Measurements from ENCODE around the gene ATL1.

ATL1 gene

GRCh38 chr14:50578433-50578832 lies 18.5 kb downstream of the ATL1 start:
- no peak overlapping the region for H3K4me3 ChIP-seq (ENCODE audit: low read depth, low read length)
- TF ChIP-seq, protein P1, sequence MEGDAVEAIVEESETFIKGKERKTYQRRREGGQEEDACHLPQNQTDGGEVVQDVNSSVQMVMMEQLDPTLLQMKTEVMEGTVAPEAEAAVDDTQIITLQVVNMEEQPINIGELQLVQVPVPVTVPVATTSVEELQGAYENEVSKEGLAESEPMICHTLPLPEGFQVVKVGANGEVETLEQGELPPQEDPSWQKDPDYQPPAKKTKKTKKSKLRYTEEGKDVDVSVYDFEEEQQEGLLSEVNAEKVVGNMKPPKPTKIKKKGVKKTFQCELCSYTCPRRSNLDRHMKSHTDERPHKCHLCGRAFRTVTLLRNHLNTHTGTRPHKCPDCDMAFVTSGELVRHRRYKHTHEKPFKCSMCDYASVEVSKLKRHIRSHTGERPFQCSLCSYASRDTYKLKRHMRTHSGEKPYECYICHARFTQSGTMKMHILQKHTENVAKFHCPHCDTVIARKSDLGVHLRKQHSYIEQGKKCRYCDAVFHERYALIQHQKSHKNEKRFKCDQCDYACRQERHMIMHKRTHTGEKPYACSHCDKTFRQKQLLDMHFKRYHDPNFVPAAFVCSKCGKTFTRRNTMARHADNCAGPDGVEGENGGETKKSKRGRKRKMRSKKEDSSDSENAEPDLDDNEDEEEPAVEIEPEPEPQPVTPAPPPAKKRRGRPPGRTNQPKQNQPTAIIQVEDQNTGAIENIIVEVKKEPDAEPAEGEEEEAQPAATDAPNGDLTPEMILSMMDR (IDR thresholded peaks at IDR 0.05; ENCODE audit: low read depth, low read length) = no peak

GRCh38 chr14:50590464-50590863 lies 30.5 kb downstream of the ATL1 start:
- no peak overlapping the region for H3K4me3 ChIP-seq (ENCODE audit: low read depth, low read length)
- TF ChIP-seq, protein P1 (IDR thresholded peaks at IDR 0.05; ENCODE audit: low read depth, low read length) = no peak

- TF ChIP-seq, protein P1 (IDR thresholded peaks at IDR 0.05; ENCODE audit: low read depth, low read length) = no peak
- no peak overlapping the region for H3K4me3 ChIP-seq (ENCODE audit: low read depth, low read length)
These were observed 34.8 kb downstream of the ATL1 start for GRCh38 chr14:50594577-50595316.

DNA sequence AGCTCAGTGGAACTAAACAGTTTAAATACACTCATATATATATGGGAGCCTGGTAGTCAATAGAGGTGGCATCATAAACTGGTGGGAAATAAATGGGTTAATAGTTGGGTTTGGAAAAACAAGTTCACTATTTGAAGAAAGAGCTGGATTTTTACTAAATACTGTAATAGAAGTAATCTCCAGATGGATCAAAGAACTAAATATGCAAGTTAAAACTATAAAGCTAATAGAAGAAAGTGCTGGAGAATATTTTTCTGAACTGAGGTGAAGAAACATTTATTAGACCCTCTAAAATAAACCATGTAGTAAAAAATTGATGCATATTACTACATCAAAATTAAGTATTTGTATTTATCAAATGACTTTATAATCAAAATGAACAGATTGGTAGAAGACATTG lies 38.8 kb downstream of the ATL1 start:
- no peak overlapping the region for H3K4me3 ChIP-seq (ENCODE audit: low read depth, low read length)
- TF ChIP-seq, protein P1 (IDR thresholded peaks at IDR 0.05; ENCODE audit: low read depth, low read length) = no peak

GRCh38 chr14:50599700-50600444 lies 39.9 kb downstream of the ATL1 start:
- TF ChIP-seq, protein P1 (IDR thresholded peaks at IDR 0.05; ENCODE audit: low read depth, low read length) = peak; percentile 29; the same call in 1 of the 2 replicates
- H3K4me3 ChIP-seq (ENCODE audit: low read depth, low read length) = no peak overlapping the region

GRCh38 chr14:50600849-50601248 lies 40.9 kb downstream of the ATL1 start:
- TF ChIP-seq, protein P1 (IDR thresholded peaks at IDR 0.05; ENCODE audit: low read depth, low read length) = no peak
- H3K4me3 ChIP-seq (ENCODE audit: low read depth, low read length) = no peak overlapping the region

GRCh38 chr14:50601394-50601793 lies 41.4 kb downstream of the ATL1 start:
- TF ChIP-seq, protein P1 (IDR thresholded peaks at IDR 0.05; ENCODE audit: low read depth, low read length) = no peak

More at GRCh38 chr14:50601394-50601793, 41.4 kb downstream of the ATL1 start:
- H3K4me3 ChIP-seq (ENCODE audit: low read depth, low read length) = no peak overlapping the region

Measured in WI38 (cell line).